Central memory CD8-positive, alpha-beta T cell (primary cell): ENCODE data around the gene ADARB1.

ENCODE experiments used
- ATAC-seq: fragments of 150-1000 bp; cut with Tn5 transposase; replicated peaks from 2 replicates; pipeline ENCODE4 v1.10.0; 2022; ENCODE audit warnings: mild to moderate bottlenecking, moderate FRiP score, moderate number of reproducible peaks; ENCODE audit not compliant: poor library complexity, severe bottlenecking; ENCODE audit errors: extremely low read depth
- DNase-seq, 2 donors: peaks; one replicate each; pipeline ENCODE4 v3.0.0; 2021; ENCODE audit warnings: low spot score in 2 of 2
- H3K27ac Mint-ChIP-seq: one replicate; pipeline ENCODE4 v1.8.0; 2022; ENCODE audit warnings: low read depth, mild to moderate bottlenecking, moderate library complexity, mixed read lengths
- H3K27me3 Mint-ChIP-seq: one replicate; pipeline ENCODE4 v1.8.0; 2022; ENCODE audit warnings: mixed read lengths
- H3K36me3 Mint-ChIP-seq: one replicate; pipeline ENCODE4 v1.8.0; 2022; ENCODE audit warnings: mild to moderate bottlenecking, moderate library complexity, mixed read lengths; ENCODE audit not compliant: insufficient read depth
- H3K4me1 Mint-ChIP-seq: one replicate; pipeline ENCODE4 v1.8.0; 2022; ENCODE audit warnings: mixed read lengths
- H3K4me3 Mint-ChIP-seq: one replicate; pipeline ENCODE4 v1.8.0; 2022; ENCODE audit warnings: mild to moderate bottlenecking, moderate library complexity, mixed read lengths
- H3K9me3 Mint-ChIP-seq: one replicate; pipeline ENCODE4 v1.8.0; 2022; ENCODE audit warnings: mixed read lengths

ADARB1 gene

DNA sequence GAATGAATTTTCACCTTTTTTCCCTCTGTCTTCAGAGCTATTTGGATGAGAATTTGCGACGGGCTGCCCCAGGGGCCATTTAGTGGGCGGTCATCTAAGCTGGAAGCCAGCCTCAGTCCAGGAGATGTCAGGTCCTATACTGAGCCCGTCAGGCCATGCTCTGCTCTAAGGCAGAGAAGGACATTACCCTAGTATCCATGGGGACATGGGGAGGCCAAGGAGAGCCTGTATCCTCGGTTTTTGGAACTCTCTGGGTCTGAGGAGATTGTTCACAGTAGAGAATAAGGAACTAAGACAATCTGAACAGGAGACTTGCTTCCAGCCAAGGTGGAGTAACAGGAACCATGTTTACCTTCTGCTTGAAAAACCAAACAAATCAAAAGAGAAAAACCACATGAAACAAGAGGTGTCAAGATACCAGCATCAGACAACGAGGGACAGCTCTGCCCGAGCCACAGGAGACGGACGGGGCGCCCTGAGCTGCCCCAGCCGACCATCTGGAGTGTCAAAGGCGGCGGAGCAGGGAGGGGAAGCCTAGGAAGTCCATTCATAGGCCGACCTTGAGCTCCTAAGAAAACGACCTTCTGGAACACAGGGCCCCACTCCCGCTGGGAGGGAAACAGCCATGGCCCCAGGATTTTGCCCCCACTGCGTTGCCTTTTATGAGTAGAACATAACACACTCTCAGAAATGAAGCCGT is 20.0 kb upstream of the ADARB1 start:
- Mint-ChIP-seq H3K27me3 (peaks cover 70% of the 10 kb centered on the region), H3K27ac (no peak overlapping the region), H3K4me3 (no peak overlapping the region), H3K9me3 (no peaks in the 10 kb centered on the region), H3K36me3 (peaks cover 2% of the 10 kb centered on the region), H3K4me1 (no peaks in the 10 kb centered on the region)
- DNase-seq: no peak
- no peak for ATAC-seq

DNA sequence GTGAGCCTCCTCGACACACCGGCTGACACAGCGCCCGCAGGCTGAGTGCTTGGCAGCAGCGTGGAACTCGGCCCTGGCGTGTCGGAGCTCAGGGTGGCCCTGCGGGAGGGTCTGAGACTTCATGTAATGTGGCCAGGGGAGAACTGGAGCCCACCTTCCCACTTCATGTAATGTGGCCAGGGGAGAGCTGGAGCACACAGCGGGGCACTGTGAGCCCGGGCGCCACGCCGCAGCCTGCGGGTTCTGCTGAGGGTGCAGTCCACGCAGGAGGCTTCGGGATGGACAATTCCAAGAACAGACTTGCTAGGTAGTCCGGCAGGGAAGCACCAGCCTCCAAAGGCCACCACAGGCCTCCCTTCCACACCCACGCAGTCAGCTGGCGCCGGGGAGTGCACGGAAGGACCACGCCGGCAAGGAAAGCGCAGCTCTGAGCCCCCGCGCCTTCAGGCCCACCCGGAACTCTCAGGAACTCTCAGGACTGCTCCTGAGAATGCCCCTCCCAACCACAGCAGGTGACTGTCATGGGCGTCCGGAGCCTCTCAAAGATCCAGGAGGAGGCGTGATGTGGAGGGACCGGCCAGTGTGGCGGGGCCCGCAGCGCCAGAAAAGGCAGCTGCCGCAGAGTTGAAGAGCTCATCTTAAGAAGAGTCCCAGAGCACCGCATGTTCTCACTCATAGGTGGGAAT is 19.3 kb upstream of the ADARB1 start:
- no peaks in the 10 kb centered on the region for H3K4me1 Mint-ChIP-seq
- no peak for ATAC-seq
- peaks cover 2% of the 10 kb centered on the region for H3K36me3 Mint-ChIP-seq
- no peak for DNase-seq
- no peak overlapping the region for H3K27ac Mint-ChIP-seq
- H3K4me3 Mint-ChIP-seq: no peak overlapping the region
- peaks cover 70% of the 10 kb centered on the region for H3K27me3 Mint-ChIP-seq
- no peaks in the 10 kb centered on the region for H3K9me3 Mint-ChIP-seq

GRCh38 chr21:45055861-45056260 is 18.5 kb upstream of the ADARB1 start:
- peaks cover 65% of the 10 kb centered on the region for H3K27me3 Mint-ChIP-seq
- ATAC-seq (no peak), DNase-seq (no peak)
- no peak overlapping the region for H3K4me3 Mint-ChIP-seq
- H3K36me3 Mint-ChIP-seq: no peaks in the 10 kb centered on the region
- no peaks in the 10 kb centered on the region for H3K4me1 Mint-ChIP-seq
- no peak overlapping the region for H3K27ac Mint-ChIP-seq
- no peaks in the 10 kb centered on the region for H3K9me3 Mint-ChIP-seq

DNA sequence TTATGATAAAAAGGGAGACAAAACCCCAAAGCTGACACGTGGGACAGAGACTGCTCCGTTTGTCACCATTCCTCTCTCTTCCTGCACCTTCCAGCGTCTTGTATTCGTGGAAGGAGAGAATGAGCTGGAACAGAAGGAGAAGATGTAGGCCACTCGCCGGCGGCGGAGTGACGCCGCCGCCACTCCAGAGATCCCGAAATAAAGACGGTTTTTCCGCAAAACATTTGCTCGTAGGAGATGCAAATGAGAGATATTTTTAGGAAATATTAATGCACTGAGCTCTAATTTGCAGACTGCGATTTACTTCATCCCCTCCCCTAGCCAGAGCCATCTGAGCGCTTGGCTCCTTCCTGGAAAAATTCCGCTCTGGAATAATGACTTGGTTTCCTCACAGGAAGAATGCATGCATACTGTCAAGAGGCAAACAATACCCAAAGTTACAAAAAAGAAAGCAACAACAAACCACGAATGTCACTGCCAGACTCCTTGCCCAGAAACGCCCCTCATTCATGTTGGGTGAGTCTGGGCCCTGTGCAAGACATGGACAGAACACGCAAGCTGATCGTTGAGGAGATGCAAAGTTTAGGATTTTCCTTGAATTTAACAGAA is 18.0 kb upstream of the ADARB1 start:
- Mint-ChIP-seq H3K4me3 (no peak overlapping the region), H3K4me1 (no peaks in the 10 kb centered on the region), H3K27ac (no peak overlapping the region), H3K36me3 (no peaks in the 10 kb centered on the region), H3K9me3 (no peaks in the 10 kb centered on the region), H3K27me3 (peaks cover 59% of the 10 kb centered on the region)
- no peak for ATAC-seq
- DNase-seq: no peak

DNA sequence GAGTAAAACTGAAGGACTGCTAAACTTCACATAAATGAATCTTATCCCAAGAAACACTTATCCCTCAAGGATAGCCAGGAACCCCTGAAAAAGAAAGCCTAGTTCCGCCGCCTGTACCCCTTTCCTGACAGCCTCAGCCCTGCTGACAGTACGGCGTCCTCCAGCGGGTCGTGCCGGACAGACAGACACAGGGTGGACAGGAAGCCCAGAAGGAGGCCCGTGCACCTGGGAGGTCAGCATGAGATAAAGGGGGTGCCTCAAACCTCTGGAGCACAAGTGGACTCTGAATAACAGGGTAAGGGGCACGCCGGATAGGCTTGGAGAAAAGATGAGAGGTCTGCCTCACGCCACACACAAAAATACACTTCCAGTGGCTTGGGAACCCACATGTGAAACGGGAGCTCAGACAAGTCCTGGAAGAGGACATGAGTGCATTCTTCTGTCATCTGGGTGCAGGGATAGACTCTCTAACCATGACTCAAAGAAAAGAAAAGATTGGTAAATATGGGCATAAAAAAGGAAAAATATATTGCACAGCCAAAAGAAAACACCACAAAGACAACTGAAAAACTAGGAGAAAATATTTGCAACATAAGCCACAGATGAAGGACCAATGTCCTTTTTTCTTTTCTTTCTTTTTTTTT is 17.3 kb upstream of the ADARB1 start:
- Mint-ChIP-seq H3K9me3 (no peaks in the 10 kb centered on the region), H3K4me1 (no peaks in the 10 kb centered on the region), H3K27ac (no peak overlapping the region), H3K27me3 (peaks cover 54% of the 10 kb centered on the region), H3K36me3 (no peaks in the 10 kb centered on the region), H3K4me3 (no peak overlapping the region)
- ATAC-seq (no peak), DNase-seq (no peak)

DNA sequence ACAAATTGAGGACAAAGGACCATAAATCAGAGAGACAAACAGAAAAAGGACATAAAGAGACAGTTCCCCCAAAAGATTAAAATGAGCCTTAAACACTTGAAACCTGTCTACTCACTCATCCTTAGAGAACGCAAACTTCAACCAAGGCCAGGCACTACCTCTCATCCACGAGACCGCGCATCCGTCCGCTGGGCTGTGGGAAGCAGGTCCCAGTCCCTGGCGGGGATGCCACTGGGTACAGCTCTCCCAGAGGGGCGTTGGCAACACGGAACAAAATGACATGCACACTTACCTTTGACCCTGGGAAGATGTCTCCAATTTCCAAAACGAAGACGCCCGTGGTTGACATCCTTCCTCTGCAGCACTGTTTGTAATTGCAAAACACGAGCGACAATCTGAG is 16.5 kb upstream of the ADARB1 start:
- H3K9me3 Mint-ChIP-seq: no peaks in the 10 kb centered on the region
- H3K4me3 Mint-ChIP-seq: no peak overlapping the region
- no peaks in the 10 kb centered on the region for H3K4me1 Mint-ChIP-seq
- DNase-seq (no peak), ATAC-seq (no peak)
- peaks cover 49% of the 10 kb centered on the region for H3K27me3 Mint-ChIP-seq
- H3K36me3 Mint-ChIP-seq: no peaks in the 10 kb centered on the region
- H3K27ac Mint-ChIP-seq: no peak overlapping the region

GRCh38 chr21:45059121-45059520 is 15.3 kb upstream of the ADARB1 start:
- Mint-ChIP-seq H3K27ac (no peak overlapping the region), H3K4me1 (no peaks in the 10 kb centered on the region), H3K27me3 (peaks cover 36% of the 10 kb centered on the region), H3K36me3 (no peaks in the 10 kb centered on the region), H3K4me3 (no peak overlapping the region), H3K9me3 (no peaks in the 10 kb centered on the region)
- DNase-seq: no peak
- ATAC-seq: no peak

GRCh38 chr21:45060089-45060488 is 14.3 kb upstream of the ADARB1 start:
- H3K27ac Mint-ChIP-seq: no peak overlapping the region

DNA sequence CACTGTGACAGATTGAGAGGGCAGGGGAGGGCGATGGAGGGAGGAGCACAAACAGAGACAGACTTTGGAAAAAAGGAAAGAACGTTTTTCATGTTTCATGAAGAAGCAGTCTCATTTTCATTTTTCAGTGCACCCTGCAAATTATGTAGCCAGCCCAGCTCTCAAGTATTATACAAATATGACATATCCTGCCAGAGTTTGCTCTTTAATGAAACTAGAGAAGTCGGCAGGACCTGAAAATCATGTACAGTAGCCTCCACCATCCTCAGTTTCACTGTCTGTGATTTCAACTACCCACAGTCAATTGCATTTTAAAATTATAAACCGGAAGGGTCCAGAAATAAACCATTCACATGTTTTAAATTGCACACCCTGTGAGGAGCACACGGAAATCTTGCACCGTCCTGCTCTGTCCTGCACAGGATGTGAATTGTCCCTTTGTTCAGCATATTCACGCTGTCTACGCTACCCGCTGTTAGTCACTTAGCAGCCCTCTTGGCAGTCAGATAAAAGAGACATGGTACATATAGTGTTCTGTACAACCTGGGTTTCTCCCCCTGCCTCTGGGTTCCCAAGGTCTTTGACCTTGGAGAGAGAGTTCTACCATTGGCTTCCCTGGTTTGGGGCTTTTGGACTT is 13.6 kb upstream of the ADARB1 start:
- no peak overlapping the region for H3K27ac Mint-ChIP-seq
- DNase-seq: no peak
- ATAC-seq: no peak
- H3K27me3 Mint-ChIP-seq: peaks cover 24% of the 10 kb centered on the region
- no peaks in the 10 kb centered on the region for H3K36me3 Mint-ChIP-seq
- H3K4me3 Mint-ChIP-seq: no peak overlapping the region
- no peaks in the 10 kb centered on the region for H3K9me3 Mint-ChIP-seq
- no peaks in the 10 kb centered on the region for H3K4me1 Mint-ChIP-seq

More at GRCh38 chr21:45060089-45060488, 14.3 kb upstream of the ADARB1 start:
- no peak for ATAC-seq
- H3K27me3 Mint-ChIP-seq: peaks cover 27% of the 10 kb centered on the region
- no peaks in the 10 kb centered on the region for H3K9me3 Mint-ChIP-seq
- H3K4me3 Mint-ChIP-seq: no peak overlapping the region
- no peaks in the 10 kb centered on the region for H3K4me1 Mint-ChIP-seq
- DNase-seq: no peak
- no peaks in the 10 kb centered on the region for H3K36me3 Mint-ChIP-seq

DNA sequence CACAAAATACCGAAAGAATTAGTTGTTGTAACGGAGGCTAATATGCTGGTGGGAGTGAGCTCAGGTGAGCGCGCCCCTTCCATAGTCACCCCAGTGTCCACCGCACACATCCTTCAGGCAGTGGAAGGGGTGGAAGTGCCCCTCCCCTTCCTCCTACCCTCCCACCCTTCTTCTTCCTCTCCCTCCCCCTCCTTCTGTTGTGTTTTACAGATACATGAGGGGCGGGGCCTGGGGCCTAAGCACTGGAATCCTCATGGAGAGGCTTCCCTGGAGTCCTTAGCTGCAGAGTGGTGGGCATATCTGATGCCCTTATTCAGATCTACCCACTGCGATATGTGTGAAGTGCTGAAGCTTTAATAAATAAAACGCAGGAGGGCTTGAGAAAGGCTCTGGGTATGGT is 10.3 kb upstream of the ADARB1 start:
- no peaks in the 10 kb centered on the region for H3K36me3 Mint-ChIP-seq
- ATAC-seq (no peak), DNase-seq (no peak)
- H3K4me1 Mint-ChIP-seq: no peaks in the 10 kb centered on the region
- no peak overlapping the region for H3K27ac Mint-ChIP-seq
- H3K4me3 Mint-ChIP-seq: no peak overlapping the region
- H3K9me3 Mint-ChIP-seq: no peaks in the 10 kb centered on the region
- H3K27me3 Mint-ChIP-seq: no peaks in the 10 kb centered on the region

GRCh38 chr21:45064618-45065399 is 9.6 kb upstream of the ADARB1 start:
- no peak for DNase-seq
- Mint-ChIP-seq H3K4me3 (no peak overlapping the region), H3K9me3 (no peaks in the 10 kb centered on the region), H3K36me3 (no peaks in the 10 kb centered on the region), H3K27me3 (no peaks in the 10 kb centered on the region), H3K4me1 (no peaks in the 10 kb centered on the region), H3K27ac (no peak overlapping the region)
- ATAC-seq: no peak
